Panc1 (cell line): ENCODE results near the gene NSDHL.

Source experiments
- CTCF ChIP-seq: fragments of 450-650 bp; IDR thresholded peaks from 2 replicates; pipeline ENCODE4 v1.5.1; 2017; ENCODE audit warnings: mild to moderate bottlenecking
- POLR2AphosphoS5 ChIP-seq: IDR thresholded peaks from 2 replicates; pipeline ENCODE4 v1.6.1; 2012; ENCODE audit warnings: mild to moderate bottlenecking, low read depth, low read length, moderate library complexity
- SIN3A ChIP-seq: IDR thresholded peaks from 2 replicates; pipeline ENCODE4 v1.6.1; 2012; ENCODE audit warnings: low read depth, mild to moderate bottlenecking, low read length, moderate library complexity, borderline replicate concordance; ENCODE audit not compliant: insufficient read depth

GRCh38 chrX:152871260-152871659 is 40.4 kb downstream of the NSDHL start:
- TF ChIP-seq POLR2AphosphoS5: no peak
- TF ChIP-seq CTCF: no peak
- TF ChIP-seq SIN3A: no peak
